Muscle layer of duodenum (tissue), 2 donors: ENCODE results near the gene KDM4B.
"Not testable (repeated sequence)": the region's sequence is repeated elsewhere in the genome, so short reads cannot be mapped to it uniquely, and the experiment has no call there.

Experiments
- H3K27ac ChIP-seq: one replicate; pipeline ENCODE4 v1.7.0; 2013; ENCODE audit warnings: mild to moderate bottlenecking, low read length
- H3K27me3 ChIP-seq: one replicate; pipeline ENCODE4 v1.7.0; 2013; ENCODE audit warnings: low read depth, mild to moderate bottlenecking, control low read depth, low read length
- H3K36me3 ChIP-seq, 2 donors: one replicate each; pipeline ENCODE4 v1.7.0; 2013; ENCODE audit warnings: low read length in 2 of 2, control low read depth in 1 of 2, mild to moderate bottlenecking in 1 of 2; ENCODE audit not compliant: insufficient read depth in 2 of 2, control insufficient read depth in 1 of 2
- H3K4me1 ChIP-seq, 2 donors: one replicate each; pipeline ENCODE4 v1.7.0; 2013; ENCODE audit warnings: low read length in 2 of 2, mild to moderate bottlenecking in 2 of 2, control low read depth in 1 of 2, moderate library complexity in 1 of 2; ENCODE audit not compliant: insufficient read depth in 2 of 2, control insufficient read depth in 1 of 2
- H3K4me3 ChIP-seq, 2 donors: one replicate each; pipeline ENCODE4 v1.7.0; 2013; ENCODE audit warnings: low read length in 2 of 2, low read depth in 1 of 2, mild to moderate bottlenecking in 1 of 2
- H3K9me3 ChIP-seq, 2 donors: one replicate each; pipeline ENCODE4 v1.7.0; 2013; ENCODE audit warnings: low read length in 2 of 2, control low read depth in 1 of 2, mild to moderate bottlenecking in 1 of 2; ENCODE audit not compliant: control insufficient read depth in 1 of 2
- donor health status: healthy.

KDM4B gene

DNA sequence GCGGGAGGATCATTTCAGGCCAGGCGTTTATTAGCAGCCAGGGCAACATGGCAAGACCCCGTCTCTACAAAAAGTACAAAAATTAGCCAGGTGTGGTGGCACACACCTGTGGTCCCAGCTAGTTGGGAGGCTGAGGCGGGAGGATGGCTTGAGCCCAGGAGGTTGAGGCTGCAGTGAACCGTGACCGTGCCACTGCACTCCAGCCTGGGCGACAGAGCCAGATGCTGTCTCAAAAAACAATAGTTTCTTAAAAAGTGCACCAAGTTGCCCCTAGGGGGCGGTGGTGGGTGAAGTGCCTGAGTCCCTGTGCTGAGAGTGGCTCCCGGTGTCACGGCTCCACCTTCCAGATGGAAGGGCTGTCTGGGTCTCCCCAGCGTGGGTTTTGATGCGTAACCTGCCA, 60.7 kb downstream of the KDM4B start:
- H3K27me3 ChIP-seq, H3K9me3 ChIP-seq, H3K27ac ChIP-seq, H3K4me3 ChIP-seq: not testable (repeated sequence)
- Histone ChIP-seq H3K36me3 (peaks cover 4 to 14% of the 10 kb centered on the region in 2 donors), H3K4me1 (peaks cover 0 to 12% of the 10 kb centered on the region in 2 donors)

DNA sequence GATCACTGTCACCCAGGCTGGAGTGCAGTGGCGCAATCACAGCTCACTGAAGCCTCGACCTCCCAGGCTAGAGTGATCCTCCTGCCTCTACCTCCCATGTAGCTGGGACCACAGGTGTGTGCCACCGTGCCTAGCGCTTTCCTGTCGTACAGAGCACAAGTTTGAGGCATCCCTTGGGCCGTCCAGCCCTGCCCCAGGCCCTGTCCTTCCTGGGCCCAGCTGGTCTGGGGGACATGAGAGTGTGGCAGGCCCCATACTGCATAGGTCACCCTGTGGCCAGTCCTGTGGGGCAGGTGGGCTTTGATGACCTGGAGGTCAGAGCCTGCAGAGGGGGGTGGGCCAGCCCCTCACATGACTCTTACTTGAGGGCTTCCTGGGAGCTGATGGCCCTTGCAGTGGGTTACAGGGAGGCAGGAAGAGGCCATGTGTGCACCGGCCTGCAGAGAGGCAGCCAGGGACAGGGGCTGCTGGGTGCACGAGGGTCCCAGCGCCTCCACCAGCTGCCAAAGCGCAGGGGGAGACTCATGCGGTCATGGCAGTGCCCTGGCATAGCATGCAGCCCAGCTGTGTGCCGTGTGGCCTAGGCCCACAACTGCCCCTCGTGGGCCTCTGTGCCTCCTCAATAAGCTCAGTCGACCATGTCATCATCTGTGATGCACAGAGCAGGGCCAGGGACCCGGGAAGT, 61.4 kb downstream of the KDM4B start:
- Histone ChIP-seq H3K4me1 (peaks cover 0 to 16% of the 10 kb centered on the region in 2 donors), H3K4me3 (no peak overlapping the region), H3K9me3 (no peaks in the 10 kb centered on the region), H3K36me3 (peaks cover 4 to 21% of the 10 kb centered on the region in 2 donors), H3K27me3 (no peaks in the 10 kb centered on the region), H3K27ac (no peak overlapping the region)

DNA sequence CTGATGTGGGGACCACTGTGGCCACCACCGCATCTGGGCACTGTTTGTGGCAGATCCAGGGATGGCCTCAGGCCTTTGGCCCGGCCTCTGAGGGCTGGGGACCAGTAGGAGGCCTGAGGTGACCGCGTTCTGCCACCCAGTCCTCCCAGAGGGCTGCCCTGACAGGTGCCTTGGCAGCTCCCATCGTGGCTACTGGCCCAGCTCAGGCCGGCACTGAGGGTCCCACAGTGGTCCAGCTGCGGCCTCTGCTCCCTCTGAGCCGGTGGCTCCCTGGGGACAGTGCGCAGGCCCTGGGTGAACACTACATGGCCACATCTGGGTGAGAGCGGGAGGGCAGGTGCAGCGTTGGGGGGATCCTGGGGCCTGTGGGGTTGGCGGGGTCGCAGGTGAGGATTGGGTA, 61.9 kb downstream of the KDM4B start:
- H3K36me3 ChIP-seq: peaks cover 4 to 21% of the 10 kb centered on the region in 2 donors
- H3K4me1 ChIP-seq: peaks cover 0 to 21% of the 10 kb centered on the region in 2 donors
- no peak overlapping the region for H3K4me3 ChIP-seq
- no peaks in the 10 kb centered on the region for H3K27me3 ChIP-seq
- no peak overlapping the region for H3K27ac ChIP-seq
- H3K9me3 ChIP-seq: no peaks in the 10 kb centered on the region

DNA sequence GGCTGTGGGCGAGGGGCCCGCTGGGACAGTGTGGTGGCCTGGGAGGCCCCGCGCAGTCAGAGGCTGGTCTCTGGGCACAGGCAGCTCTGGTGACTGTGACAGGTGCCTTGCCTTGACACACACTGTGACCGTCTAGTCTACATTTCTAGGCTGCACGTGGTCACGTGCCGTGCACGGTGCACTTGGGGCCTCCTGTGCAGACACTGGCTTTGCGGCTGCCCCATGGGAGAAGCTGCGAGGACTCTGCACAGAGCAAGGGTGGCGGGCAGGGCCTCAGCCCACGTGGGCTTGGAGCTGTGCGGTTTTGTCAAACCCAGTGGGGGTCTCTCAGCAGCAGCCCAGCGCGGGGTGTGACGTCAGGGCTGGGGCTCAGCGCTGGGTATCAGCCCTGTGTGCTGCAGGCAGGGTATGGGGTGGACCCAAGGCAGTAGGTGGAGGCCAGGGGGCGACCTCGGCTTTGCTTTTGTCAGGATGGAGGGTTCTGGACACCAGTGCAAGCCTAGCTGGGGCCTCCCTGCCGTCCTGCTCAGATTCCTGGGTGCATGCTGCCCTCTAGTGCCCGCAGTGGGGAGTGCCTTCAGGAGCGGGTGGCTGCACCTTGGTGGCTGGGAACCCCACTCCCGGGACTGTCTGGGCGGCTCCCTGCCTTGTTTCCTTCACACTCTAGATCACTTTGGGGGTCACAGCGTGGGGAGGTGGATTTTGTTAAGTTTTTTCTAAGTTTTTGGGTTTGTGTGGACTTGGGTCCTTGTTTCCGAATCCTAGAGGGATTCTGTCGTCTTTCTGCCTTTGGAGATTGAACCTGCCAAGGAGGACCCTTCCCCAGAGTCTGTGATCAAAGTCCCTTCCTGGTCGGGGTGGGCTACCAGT, 62.6 kb downstream of the KDM4B start:
- peaks cover 0 to 28% of the 10 kb centered on the region in 2 donors for H3K4me1 ChIP-seq
- H3K27me3 ChIP-seq: no peaks in the 10 kb centered on the region
- no peaks in the 10 kb centered on the region for H3K9me3 ChIP-seq
- H3K4me3 ChIP-seq: no peak overlapping the region
- no peak overlapping the region for H3K27ac ChIP-seq
- H3K36me3 ChIP-seq: peaks cover 4 to 21% of the 10 kb centered on the region in 2 donors

DNA sequence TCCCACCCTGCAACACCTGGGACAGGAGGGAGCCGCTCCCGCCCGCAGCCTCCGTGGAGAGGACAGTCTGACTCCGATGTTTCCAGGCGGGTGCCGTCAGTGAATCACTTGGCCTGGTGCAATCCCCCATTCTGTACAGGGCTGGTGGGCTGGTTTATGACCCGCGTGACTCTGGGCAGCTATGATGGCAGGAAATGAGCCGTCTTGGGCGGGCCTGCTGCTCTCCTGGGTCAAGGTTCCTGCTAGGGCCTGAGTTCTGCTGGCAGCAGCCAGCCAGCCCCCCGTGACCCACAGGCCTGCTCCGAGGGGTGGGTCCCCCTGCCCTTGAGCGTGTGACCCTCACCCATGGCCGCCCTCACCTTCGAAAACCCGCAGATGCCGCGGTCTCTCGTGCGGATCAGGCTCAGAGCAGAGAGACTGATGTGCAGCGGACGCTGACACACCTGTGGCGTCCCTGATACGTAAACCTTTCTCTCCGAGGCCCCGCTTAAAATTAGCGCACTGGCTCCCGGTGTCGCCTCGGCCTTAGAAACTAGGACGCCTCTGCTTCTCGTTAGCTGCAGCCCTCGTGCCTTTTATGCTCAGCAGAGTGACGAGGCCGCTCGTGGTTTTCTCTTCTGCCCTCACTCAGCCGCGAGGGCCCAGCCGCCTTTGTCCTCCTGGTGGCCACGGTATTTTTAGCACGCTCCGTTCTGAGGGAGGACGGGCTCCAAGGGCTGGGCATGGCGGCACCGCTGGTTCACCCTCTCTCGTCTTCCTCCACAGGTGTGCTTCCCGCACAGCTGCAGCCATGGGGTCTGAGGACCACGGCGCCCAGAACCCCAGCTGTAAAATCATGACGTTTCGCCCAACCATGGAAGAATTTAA, 63.4 kb downstream of the KDM4B start:
- no peak overlapping the region for H3K4me3 ChIP-seq
- H3K27me3 ChIP-seq: no peaks in the 10 kb centered on the region
- H3K4me1 ChIP-seq: peaks cover 0 to 30% of the 10 kb centered on the region in 2 donors
- peaks cover 4 to 21% of the 10 kb centered on the region in 2 donors for H3K36me3 ChIP-seq
- H3K27ac ChIP-seq: no peak overlapping the region
- no peaks in the 10 kb centered on the region for H3K9me3 ChIP-seq

DNA sequence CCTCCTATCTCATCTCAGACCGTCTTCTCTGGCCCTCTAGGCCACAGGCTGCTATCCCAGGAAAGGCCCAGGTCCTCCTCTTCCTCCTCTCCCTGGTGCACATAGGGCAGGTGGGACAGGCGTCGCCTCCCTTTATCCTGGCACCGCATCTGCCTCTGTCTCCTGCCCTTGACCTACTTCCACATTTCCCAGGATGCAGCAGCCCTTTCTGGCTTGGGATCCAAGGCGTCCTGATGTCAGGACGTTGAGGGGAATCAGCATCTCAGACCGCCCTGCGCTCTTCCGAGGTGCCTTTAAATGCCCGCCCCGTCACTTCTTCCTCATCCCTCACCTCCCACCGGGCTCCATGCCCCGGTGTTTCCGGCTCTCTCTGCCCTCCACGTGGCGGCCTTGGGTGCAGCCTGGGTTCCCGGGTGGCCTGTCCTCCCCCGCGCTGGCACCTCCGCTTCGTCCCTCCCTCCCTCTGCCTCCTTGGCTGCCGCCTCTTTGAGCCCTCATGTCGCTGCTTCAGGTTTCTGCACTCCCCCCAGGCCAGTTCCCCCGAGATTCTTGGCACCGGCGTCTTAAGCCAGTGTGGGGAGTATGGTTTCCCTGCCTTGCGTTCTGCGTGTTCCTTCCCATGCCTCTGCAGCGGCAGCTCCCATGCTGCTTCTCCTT, 66.3 kb downstream of the KDM4B start:
- Histone ChIP-seq H3K9me3 (no peaks in the 10 kb centered on the region), H3K27ac (no peak overlapping the region), H3K4me1 (peaks cover 0 to 45% of the 10 kb centered on the region in 2 donors), H3K36me3 (peaks cover 4 to 30% of the 10 kb centered on the region in 2 donors), H3K27me3 (no peaks in the 10 kb centered on the region), H3K4me3 (no peak overlapping the region)

DNA sequence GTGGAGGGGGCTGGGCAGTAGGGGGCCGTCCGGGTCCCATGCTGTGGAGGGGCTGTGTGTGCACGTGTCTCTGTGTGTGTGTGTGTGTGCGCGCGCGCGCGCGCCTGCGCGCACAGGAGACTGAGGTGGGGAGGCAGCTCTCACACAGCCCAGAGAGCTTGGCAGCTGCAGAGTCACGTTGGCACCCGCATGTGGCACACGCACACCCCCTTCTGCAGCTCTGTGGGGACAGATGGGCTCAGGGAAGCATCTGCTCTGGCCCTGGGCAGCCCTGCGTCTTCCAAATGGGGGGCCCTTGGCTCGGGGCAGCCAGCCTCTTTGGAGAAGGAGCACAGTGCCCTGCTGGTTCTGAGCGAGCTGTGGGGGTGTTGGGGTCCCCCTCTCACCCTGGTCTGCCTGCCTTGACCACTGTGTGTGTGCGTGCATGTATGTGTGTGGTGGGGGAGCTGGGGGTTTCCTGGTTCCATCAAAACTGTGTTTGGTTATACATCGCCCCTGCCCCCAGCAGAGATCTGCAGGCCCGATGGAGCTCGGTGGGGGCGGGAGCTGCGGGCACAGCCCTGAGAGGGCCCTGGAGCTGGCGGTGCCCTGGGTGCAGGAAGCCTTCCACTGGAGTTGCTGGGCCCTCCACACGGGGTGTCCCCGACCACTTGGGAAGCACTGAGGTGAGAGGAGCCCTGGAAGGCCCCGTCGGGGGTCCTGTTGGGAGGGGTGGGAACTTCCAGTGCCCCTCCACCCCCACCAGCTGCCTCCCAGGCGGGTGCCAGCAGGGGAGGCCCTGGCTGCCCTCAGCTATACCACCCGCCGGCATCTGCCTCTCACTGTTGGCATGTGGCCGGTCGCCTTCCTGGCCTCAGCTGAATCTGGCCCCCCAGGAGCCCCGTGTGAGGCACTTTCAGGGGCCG, 67.1 kb downstream of the KDM4B start:
- H3K36me3 ChIP-seq: peaks cover 7 to 38% of the 10 kb centered on the region in 2 donors
- no peaks in the 10 kb centered on the region for H3K9me3 ChIP-seq
- H3K4me3 ChIP-seq: peak overlapping the region in 1 of 2 donors; percentile 22
- no peak overlapping the region for H3K27ac ChIP-seq
- H3K27me3 ChIP-seq: no peaks in the 10 kb centered on the region
- H3K4me1 ChIP-seq: peaks cover 0 to 45% of the 10 kb centered on the region in 2 donors

DNA sequence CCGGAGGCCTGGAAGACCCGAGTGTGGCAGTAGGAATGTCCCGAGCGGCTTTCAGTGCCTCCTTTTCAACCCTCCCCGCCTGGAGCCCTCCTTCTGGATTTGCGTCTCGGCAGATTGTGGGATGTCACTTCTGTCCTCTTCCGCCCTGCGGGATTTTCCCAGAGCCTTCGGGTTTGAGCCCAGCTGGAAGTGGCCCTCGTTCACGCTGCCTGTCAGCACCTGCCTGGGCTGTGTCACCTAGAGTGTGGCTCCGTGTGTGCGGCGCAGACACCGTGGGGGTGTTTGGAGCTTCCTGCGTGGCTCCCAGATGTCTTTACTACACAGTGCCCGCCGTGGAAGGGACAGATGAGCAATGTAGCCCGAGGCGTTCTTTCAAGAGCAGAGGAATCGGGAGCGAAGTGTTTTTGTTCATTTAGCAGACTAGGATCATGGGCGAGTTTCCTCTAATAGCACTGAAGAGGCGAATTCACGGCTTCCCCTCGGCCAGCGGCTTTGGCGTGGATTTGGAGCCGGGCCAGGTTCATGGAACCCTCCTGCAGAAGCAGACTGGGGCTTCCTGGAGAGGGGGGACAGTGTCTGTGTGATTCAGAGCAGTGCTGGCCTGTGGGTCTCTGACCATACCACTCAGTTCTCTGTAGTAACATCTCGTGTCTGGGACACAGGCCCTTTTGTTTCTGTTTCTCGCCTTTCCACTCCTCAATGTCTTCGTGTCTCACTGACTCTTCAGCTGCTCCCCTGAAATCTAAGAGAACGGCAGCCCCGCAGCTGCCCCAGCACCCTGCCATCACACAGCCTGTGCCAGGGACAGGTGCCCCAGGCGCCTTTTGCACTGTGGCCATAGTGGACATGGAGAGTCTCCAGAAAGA, 68.0 kb downstream of the KDM4B start:
- H3K27ac ChIP-seq: no peak overlapping the region
- H3K4me3 ChIP-seq: peak overlapping the region in 1 of 2 donors; percentile 22
- no peaks in the 10 kb centered on the region for H3K9me3 ChIP-seq
- no peaks in the 10 kb centered on the region for H3K27me3 ChIP-seq
- peaks cover 7 to 46% of the 10 kb centered on the region in 2 donors for H3K36me3 ChIP-seq
- H3K4me1 ChIP-seq: peaks cover 0 to 39% of the 10 kb centered on the region in 2 donors

DNA sequence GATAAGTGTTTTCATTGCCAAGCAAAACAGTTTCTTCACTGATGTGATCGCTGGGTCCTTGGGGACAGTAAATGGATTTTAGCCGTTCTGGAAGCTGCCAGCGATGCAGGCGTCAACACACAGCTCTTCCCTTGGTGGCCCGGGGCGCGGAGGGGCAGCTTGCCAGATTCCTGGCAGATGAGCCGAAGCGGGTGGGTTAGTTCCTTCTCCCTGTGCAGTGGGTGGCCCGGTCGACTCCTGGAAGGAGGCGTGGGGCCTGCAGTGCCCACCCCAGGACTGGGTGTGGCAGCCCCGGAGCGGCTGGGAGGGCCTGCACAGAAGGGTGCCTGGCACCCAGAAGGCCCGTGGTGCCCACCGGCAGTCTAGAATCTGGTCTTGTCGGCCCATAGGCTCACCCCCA, 69.0 kb downstream of the KDM4B start:
- Histone ChIP-seq H3K27me3 (no peaks in the 10 kb centered on the region), H3K27ac (no peak overlapping the region), H3K36me3 (peaks cover 7 to 49% of the 10 kb centered on the region in 2 donors)

More for the DNA sequence above, 69.0 kb downstream of the KDM4B start:
- no peaks in the 10 kb centered on the region for H3K9me3 ChIP-seq
- no peak overlapping the region for H3K4me3 ChIP-seq
- peaks cover 0 to 39% of the 10 kb centered on the region in 2 donors for H3K4me1 ChIP-seq
